Duodenal mucosa (tissue), 2 donors: ENCODE data around the gene LRFN4.

ENCODE experiments used
- H3K27ac ChIP-seq: one replicate; pipeline ENCODE4 v1.7.0; 2013; ENCODE audit warnings: low read depth, low read length
- H3K27me3 ChIP-seq, 2 donors: one replicate each; pipeline ENCODE4 v1.7.0; 2013; ENCODE audit warnings: low read length in 2 of 2, control low read depth in 1 of 2; ENCODE audit not compliant: insufficient read depth in 2 of 2, control insufficient read depth in 1 of 2
- H3K36me3 ChIP-seq, 2 donors: one replicate each; pipeline ENCODE4 v1.7.0; 2013; ENCODE audit warnings: low read length in 2 of 2, control low read depth in 1 of 2; ENCODE audit not compliant: insufficient read depth in 2 of 2, control insufficient read depth in 1 of 2
- H3K4me1 ChIP-seq, 2 donors: one replicate each; pipeline ENCODE4 v1.7.0; 2013; ENCODE audit warnings: low read length in 2 of 2, control low read depth in 1 of 2; ENCODE audit not compliant: insufficient read depth in 2 of 2, control insufficient read depth in 1 of 2
- H3K4me3 ChIP-seq, 2 donors: one replicate each; pipeline ENCODE4 v1.7.0; 2013; ENCODE audit warnings: low read length in 2 of 2, low read depth in 1 of 2
- H3K9ac ChIP-seq, 2 donors: one replicate each; pipeline ENCODE4 v1.7.0; 2013; ENCODE audit warnings: low read length in 2 of 2, low read depth in 1 of 2
- H3K9me3 ChIP-seq, 2 donors: one replicate each; pipeline ENCODE4 v1.7.0; 2013; ENCODE audit warnings: low read length in 2 of 2, control low read depth in 1 of 2; ENCODE audit not compliant: control insufficient read depth in 1 of 2

LRFN4 gene

GRCh38 chr11:66904981-66905521 is 48.2 kb downstream of the LRFN4 start:
- Histone ChIP-seq H3K27ac (no peak overlapping the region), H3K9ac (no peak overlapping the region), H3K4me1 (peaks cover 3 to 22% of the 10 kb centered on the region in 2 donors), H3K4me3 (no peak overlapping the region), H3K36me3 (no peaks in the 10 kb centered on the region), H3K9me3 (no peaks in the 10 kb centered on the region), H3K27me3 (no peaks in the 10 kb centered on the region)

- no peak overlapping the region for H3K9ac ChIP-seq
- H3K4me3 ChIP-seq: no peak overlapping the region
- H3K36me3 ChIP-seq: no peaks in the 10 kb centered on the region
- H3K27ac ChIP-seq: no peak overlapping the region
- no peaks in the 10 kb centered on the region for H3K27me3 ChIP-seq
- peaks cover 3 to 22% of the 10 kb centered on the region in 2 donors for H3K4me1 ChIP-seq
- no peaks in the 10 kb centered on the region for H3K9me3 ChIP-seq
Observed at GRCh38 chr11:66905631-66906030, 48.8 kb downstream of the LRFN4 start.

GRCh38 chr11:66906061-66906733 is 49.3 kb downstream of the LRFN4 start:
- Histone ChIP-seq H3K4me3 (no peak overlapping the region), H3K36me3 (no peaks in the 10 kb centered on the region), H3K4me1 (peaks cover 3 to 22% of the 10 kb centered on the region in 2 donors), H3K27ac (no peak overlapping the region), H3K9ac (no peak overlapping the region), H3K9me3 (no peaks in the 10 kb centered on the region), H3K27me3 (no peaks in the 10 kb centered on the region)

GRCh38 chr11:66907751-66908630 is 51.1 kb downstream of the LRFN4 start:
- Histone ChIP-seq H3K27me3 (no peaks in the 10 kb centered on the region), H3K36me3 (no peaks in the 10 kb centered on the region), H3K27ac (no peak overlapping the region), H3K4me1 (peaks cover 3 to 14% of the 10 kb centered on the region in 2 donors), H3K4me3 (no peak overlapping the region), H3K9ac (no peak overlapping the region), H3K9me3 (no peaks in the 10 kb centered on the region)

- Histone ChIP-seq H3K27ac (no peak overlapping the region), H3K4me3 (no peak overlapping the region), H3K9me3 (no peaks in the 10 kb centered on the region), H3K4me1 (peaks cover 3 to 8% of the 10 kb centered on the region in 2 donors), H3K9ac (no peak overlapping the region), H3K36me3 (no peaks in the 10 kb centered on the region), H3K27me3 (no peaks in the 10 kb centered on the region)
Observed at GRCh38 chr11:66909181-66909580, 52.3 kb downstream of the LRFN4 start.

- H3K27me3 ChIP-seq: no peaks in the 10 kb centered on the region
- no peak overlapping the region for H3K27ac ChIP-seq
- H3K4me3 ChIP-seq: no peak overlapping the region
- peaks cover 0 to 3% of the 10 kb centered on the region in 2 donors for H3K4me1 ChIP-seq
- no peaks in the 10 kb centered on the region for H3K9me3 ChIP-seq
- no peaks in the 10 kb centered on the region for H3K36me3 ChIP-seq
- no peak overlapping the region for H3K9ac ChIP-seq
Observed at GRCh38 chr11:66910016-66910415, 53.2 kb downstream of the LRFN4 start.
